Dermis microvascular lymphatic vessel endothelial cell (primary cell): ENCODE measurements around the gene OMP. TPM values are rescaled to one million over a fixed set of nuclear protein-coding genes. Genes with fewer than 3 reads are reported as not detected.
A peak's percentile ranks its signal among the peaks of the same experiment; 100 is the strongest.

Source experiments
- DNase-seq, 2 donors: peaks; one replicate each; pipeline versions ENCODE4 v3.0.0 to v3.0.0-alpha.2; 2010; ENCODE audit warnings: low read depth in 2 of 2
- total RNA-seq: library from RNA; depleted of rRNA; stranded (reverse); fragments of >200 nt; gene quantifications from 2 replicates; pipeline ENCODE4 v1.2.1, GENCODE V29; 2014

Gene OMP
- total RNA-seq, 1 donor from 2014 or later = not detected

GRCh38 chr11:77103319-77103718, 679 bp downstream of the OMP start:
- no peak for DNase-seq

DNA sequence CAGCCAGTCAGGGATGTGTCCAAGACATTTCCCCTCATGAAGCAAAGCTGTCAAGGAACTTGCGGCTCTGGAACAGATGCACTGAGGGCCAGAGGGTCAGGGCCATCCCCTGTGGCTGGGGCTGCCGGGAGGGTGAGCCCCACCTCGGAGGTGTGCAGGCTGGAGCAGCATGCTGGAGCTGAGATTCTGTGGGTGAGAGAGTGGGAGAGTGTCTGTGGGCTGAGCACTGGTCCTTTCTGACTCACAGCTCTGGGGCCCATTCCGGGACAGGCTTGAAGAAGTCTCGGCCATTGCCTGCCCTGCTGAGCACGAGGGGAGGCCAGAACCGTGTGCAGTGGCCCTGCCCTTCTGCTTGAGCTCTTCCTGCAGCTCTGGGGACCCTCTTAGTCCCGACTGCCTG, 2.1 kb downstream of the OMP start:
- DNase-seq = no peak

DNA sequence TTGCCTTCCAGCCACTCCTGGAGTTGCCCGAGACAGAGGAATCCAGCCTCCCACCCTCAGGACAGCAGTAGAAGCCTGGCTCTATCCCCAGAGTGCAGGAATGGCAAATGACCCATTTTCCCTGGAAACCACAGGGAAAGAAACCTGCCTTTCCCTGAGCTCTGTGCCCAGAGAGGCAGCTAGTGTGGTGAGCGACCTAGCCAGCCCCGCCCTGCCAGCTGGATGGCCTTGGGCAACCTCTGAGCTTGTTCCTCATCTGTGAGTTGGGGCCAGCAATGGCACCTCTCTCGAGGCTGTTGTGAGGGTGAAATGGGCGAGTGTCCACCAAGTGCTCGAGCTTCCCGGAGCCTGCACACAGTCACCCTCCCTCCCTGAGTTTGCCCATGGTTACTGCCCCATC, 3.7 kb downstream of the OMP start:
- DNase-seq = no peak

GRCh38 chr11:77106759-77107158, 4.1 kb downstream of the OMP start:
- no peak for DNase-seq

- DNase-seq = peak in 1 of 2 donors; percentile 58
Measured at GRCh38 chr11:77107950-77108349, 5.3 kb downstream of the OMP start.

DNA sequence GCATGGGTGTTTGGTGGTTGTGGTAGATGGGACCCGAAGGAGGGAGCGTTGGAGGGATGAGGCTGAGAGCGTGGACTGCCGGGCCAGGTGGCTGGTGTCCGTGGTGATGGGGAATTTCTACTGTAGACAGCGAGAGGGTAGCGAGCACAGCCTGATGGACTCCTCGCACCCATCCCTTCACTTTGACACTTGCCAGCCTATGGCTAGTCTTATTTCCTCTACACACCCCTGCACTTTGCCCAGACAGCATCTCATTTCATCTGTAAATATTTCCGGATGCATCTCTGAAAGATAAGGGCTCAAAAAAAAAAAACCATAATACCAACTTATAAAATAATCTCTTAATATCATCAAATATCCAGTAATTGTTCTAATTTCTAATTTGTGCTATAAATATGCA, 5.8 kb downstream of the OMP start:
- DNase-seq = no peak

- DNase-seq = no peak
Measured at GRCh38 chr11:77109236-77110019, 6.8 kb downstream of the OMP start.

DNA sequence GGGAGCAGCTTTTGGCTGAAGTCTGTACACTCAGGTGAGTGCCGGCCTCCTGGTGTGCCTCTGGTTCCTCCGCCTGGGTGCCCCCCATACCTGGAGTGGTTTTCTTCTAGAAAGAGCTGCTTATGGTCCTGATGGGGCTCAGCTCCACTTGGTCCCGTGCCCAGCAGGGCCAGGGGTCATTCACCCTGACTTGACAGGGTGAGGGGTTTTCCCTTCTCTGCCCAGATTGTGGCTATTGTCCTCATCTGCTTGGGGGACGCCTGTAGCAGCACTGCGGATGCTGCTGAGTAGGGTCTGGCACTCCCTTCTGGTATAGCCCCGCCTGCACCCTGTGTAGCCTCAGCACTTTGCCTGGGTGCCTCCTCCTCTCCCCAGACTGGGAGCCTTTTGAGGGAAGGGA, 8.2 kb downstream of the OMP start:
- no peak for DNase-seq

GRCh38 chr11:77111277-77111676, 8.6 kb downstream of the OMP start:
- no peak for DNase-seq

DNA sequence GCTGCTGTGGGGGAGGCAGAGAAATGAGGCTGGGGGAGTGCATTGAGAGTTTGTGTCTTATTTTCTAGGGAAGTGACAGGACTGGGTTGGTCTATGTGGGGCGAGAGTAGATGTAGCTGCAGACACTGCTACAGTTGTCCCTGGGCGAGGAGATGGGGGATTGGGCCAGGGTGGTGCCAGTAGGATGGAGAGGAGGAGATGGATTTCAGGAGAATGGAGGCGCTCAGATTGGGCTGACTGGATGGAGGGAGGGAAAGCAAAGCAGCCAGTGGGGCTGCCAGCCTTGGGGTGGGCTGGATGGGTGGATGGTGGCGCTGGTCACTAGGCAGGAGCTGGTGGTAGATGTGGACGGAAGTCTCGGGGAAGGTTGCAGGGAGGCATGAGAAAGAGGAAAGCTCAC, 9.3 kb downstream of the OMP start:
- no peak for DNase-seq

- DNase-seq = no peak
Measured at GRCh38 chr11:77112641-77113381, 10.2 kb downstream of the OMP start.

DNA sequence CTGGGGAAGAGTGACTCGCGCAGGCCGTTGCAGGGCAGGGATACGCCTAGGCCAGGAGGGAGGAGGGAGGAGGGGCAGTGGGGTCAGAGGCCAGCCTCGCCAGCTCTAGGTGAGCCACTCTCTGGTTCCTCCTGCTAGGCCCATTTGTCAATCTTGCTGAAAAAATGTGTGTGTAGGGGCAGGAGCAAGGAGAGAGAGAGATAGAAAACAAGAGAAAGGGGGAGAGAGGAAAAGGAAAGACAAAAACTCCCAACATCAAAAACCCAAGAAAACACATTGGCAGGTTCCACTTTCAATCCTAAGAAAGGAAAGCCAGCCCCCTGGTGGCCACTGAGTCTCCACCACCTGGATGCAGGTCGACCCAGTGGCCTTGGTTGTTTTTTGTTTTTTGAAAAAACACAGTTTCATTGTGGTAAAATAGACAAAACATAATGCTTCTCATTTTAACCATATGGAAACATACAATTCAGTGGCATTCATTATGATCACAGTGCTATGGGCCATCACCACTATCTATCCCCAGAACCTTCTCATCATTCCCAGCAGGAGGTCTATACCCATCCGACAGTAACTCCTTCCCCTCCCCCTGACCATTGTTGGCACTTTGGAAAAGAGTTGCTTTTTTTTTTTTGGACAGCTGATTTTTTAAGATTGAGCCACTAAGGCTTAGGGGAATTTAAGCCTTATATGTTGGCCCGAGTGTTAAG, 10.9 kb downstream of the OMP start:
- peak in 1 of 2 donors; percentile 50 for DNase-seq

GRCh38 chr11:77114089-77114463, 11.4 kb downstream of the OMP start:
- no peak for DNase-seq

GRCh38 chr11:77115181-77115611, 12.6 kb downstream of the OMP start:
- no peak for DNase-seq

DNA sequence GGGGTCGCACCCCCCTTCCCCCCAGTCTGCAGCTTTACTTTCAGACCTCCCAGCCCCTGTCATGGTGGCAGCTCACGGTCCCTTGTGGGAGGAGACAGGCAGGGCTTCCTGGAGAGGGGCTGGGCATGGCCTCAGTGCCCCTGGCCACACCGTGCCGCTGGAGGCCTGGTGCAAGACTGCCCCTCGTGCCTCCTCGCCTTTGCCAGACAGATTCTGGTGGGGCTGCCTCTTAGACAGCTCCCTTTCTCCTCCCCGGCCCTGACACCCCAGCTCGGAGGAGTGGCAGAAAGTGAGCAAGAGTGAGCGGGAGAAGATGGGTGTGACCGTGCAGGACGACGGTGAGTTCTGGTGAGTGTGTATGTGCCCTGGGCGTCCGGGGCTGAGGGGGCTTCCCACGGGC, 13.3 kb downstream of the OMP start:
- DNase-seq = no peak

DNA sequence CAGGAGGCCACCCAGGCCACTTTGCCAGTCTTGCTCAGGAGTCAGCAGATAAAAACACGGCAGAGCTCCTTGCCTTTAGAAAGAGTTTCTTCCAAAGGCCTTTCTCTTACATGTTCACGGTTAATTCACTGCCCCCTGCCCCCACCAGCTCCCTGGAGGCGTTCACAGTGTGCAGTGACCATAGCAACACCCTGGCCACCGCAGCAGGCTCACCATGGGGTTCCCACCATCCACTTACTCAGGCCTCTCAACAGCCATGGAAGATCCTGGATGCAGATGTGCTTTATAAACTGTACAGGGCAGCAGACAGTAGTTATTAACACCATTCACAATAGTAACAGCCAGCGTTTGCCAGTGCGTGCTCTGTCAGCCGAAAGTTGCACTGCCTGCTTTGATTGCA, 14.9 kb downstream of the OMP start:
- no peak for DNase-seq

GRCh38 chr11:77118086-77118485, 15.4 kb downstream of the OMP start:
- DNase-seq = no peak

DNA sequence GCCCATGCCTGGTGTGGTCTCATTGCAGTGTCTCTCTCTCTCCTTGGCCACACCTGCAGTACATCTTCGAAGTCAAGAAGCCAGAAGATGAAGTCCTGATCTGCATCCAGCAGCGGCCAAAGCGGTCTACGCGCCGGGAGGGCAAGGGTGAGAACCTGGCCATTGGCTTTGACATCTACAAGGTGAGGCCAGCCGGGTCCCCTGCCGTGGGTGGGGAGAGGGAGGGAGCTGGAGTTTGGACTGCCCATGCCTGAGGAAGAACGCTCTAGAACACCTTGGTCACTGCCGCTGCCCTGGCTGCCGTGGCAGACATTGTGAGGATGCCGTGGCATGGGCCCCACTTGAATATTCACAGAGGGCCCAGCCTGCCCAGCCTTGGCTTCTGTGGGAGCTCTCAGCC, 16.3 kb downstream of the OMP start:
- DNase-seq = no peak

- no peak for DNase-seq
Measured at GRCh38 chr11:77119531-77119936, 16.9 kb downstream of the OMP start.

DNA sequence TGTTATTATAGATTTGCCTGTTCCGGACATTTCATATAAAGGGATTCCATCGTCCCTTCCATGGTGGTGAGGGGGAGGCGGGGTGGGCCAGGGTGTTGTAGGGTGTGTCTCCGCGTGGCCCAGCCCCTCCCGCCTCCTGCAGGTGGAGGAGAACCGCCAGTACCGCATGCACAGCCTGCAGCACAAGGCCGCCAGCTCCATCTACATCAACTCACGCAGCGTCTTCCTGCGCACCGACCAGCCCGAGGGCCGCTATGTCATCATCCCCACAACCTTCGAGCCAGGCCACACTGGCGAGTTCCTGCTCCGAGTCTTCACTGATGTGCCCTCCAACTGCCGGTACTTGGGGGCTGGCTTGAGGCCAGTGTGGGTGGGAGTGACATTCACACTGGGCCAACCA, 17.9 kb downstream of the OMP start:
- no peak for DNase-seq

DNA sequence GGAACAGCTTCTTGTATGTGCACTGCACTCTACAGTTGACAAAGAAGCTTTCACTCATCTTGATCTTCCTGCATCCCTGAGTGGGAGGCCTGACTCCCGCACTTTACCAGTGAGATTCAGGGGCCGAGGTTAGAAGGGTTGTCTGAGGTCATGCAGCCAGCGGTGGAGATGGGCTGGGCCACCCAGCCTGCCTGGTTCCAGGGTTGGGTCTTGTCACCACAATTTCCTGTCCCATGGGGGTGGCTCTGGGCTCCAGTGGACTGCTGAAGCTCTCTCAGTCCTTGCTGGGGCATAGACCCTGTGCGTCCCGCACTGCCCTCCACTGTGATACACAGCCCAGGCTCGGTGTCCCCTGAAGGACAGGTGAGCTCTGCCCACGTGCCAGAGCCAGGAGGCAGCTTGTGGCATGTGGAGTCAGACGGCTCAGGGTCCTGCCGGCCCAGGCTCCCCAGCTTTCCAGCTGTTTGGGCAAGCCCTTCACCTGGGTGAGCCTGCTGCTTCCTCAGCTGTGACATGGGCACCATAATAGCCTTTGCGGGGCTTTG, 18.5 kb downstream of the OMP start:
- no peak for DNase-seq

GRCh38 chr11:77121876-77122575, 19.4 kb downstream of the OMP start:
- no peak for DNase-seq
